Measurements from ENCODE around the gene BCAR3.

DNA sequence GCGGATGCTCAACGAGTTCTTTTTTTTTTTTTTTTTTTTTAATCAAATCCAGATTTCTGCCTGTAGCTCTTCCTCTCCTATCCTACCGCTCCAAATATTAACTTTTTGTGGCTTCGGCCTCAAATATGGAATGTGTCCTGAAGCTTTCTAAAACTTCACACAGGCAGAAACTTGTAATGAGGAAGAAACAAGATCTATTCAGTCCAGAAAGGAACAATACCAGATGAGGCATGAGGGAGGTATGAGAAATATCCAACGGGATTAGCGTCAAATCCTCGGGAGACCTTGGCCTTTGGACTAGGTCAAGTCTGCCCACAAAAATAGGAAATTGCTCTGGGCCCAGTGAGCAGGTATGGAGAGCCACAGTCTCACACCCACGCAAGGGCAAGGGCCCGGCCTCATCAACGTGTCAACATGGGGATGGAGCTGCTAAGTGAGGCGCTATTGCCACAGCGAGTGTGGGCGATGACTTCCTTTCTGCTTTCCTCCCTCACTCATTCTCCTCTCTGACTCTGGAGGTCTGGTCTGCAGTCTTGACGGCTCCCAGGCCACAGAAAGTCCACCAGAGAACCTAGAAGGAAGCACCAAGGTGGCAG is 66.6 kb downstream of the BCAR3 start:
- TF ChIP-seq, protein P1, sequence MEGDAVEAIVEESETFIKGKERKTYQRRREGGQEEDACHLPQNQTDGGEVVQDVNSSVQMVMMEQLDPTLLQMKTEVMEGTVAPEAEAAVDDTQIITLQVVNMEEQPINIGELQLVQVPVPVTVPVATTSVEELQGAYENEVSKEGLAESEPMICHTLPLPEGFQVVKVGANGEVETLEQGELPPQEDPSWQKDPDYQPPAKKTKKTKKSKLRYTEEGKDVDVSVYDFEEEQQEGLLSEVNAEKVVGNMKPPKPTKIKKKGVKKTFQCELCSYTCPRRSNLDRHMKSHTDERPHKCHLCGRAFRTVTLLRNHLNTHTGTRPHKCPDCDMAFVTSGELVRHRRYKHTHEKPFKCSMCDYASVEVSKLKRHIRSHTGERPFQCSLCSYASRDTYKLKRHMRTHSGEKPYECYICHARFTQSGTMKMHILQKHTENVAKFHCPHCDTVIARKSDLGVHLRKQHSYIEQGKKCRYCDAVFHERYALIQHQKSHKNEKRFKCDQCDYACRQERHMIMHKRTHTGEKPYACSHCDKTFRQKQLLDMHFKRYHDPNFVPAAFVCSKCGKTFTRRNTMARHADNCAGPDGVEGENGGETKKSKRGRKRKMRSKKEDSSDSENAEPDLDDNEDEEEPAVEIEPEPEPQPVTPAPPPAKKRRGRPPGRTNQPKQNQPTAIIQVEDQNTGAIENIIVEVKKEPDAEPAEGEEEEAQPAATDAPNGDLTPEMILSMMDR (IDR thresholded peaks at IDR 0.05; ENCODE audit: borderline replicate concordance, extremely low read depth, low read length, poor library complexity, severe bottlenecking) = no peak
- no peak for TF ChIP-seq EZH2 (IDR thresholded peaks at IDR 0.05; ENCODE audit: borderline replicate concordance, low read depth, low read length, severe bottlenecking)
